SU-DHL-6 (cell line): Measurements from ENCODE around the gene HJV.

Experiments used
- H2AFZ ChIP-seq: fragments of 200-600 bp; sonication (generic); 2 replicates; pipeline ENCODE4 v1.6.1; 2014; ENCODE audit warnings: low read depth, mild to moderate bottlenecking, moderate library complexity, mixed read lengths, antibody characterized with exemption, low read length; ENCODE audit not compliant: severe bottlenecking
- H3F3A ChIP-seq: fragments of 200-600 bp; shearing (Covaris generic); 2 replicates; pipeline ENCODE4 v1.6.0; 2016; ENCODE audit warnings: antibody characterized with exemption, mild to moderate bottlenecking; ENCODE audit not compliant: insufficient read depth
- H3K27ac ChIP-seq: fragments of 200-600 bp; sonication (generic); 2 replicates; pipeline ENCODE4 v1.5.1; 2016; ENCODE audit warnings: low read depth, mild to moderate bottlenecking, low read length, moderate library complexity, mixed read lengths
- H3K27me3 ChIP-seq: fragments of 200-600 bp; sonication (generic), shearing (Covaris generic); 2 replicates; pipeline ENCODE4 v1.6.0; 2014; ENCODE audit warnings: mild to moderate bottlenecking, low read length
- H3K36me3 ChIP-seq: fragments of 200-600 bp; sonication (generic); 2 replicates; pipeline ENCODE4 v1.6.1; 2014; ENCODE audit warnings: mild to moderate bottlenecking, low read length, mixed read lengths
- H3K4me2 ChIP-seq: fragments of 300-600, 200-600 bp; shearing (Covaris generic), sonication (generic); 2 replicates; pipeline ENCODE4 v1.6.0; 2014; ENCODE audit warnings: low read length, low read depth, mild to moderate bottlenecking; ENCODE audit not compliant: poor library complexity, severe bottlenecking
- H3K4me3 ChIP-seq: fragments of 200-600 bp; sonication (generic); 2 replicates; pipeline ENCODE4 v1.5.1; 2014; ENCODE audit warnings: antibody characterized with exemption, low read length, mild to moderate bottlenecking, mixed read lengths; ENCODE audit not compliant: insufficient read depth, poor library complexity, severe bottlenecking
- H3K79me2 ChIP-seq: fragments of 200-600 bp; sonication (generic); 2 replicates; pipeline ENCODE4 v1.6.1; 2014; ENCODE audit warnings: mild to moderate bottlenecking, low read length, moderate library complexity; ENCODE audit not compliant: insufficient read depth
- H3K9ac ChIP-seq: fragments of 200-600 bp; sonication (generic); 2 replicates; pipeline ENCODE4 v1.7.0; 2014; ENCODE audit warnings: mild to moderate bottlenecking, low read length
- H3K9me2 ChIP-seq: fragments of 200-600 bp; sonication (generic); replicated peaks from 2 replicates; pipeline ENCODE4 v1.6.1; 2014; ENCODE audit warnings: low read length; ENCODE audit not compliant: insufficient read depth
- H3K9me3 ChIP-seq: fragments of 200-600 bp; sonication (generic); 2 replicates; pipeline ENCODE4 v1.6.1; 2014; ENCODE audit warnings: low read length, mixed read lengths; ENCODE audit not compliant: insufficient read depth
- H4K20me1 ChIP-seq: fragments of 200-600 bp; sonication (generic); 2 replicates; pipeline ENCODE4 v1.6.1; 2014; ENCODE audit warnings: low read depth, mild to moderate bottlenecking, antibody characterized with exemption, low read length, moderate library complexity, mixed read lengths
- CTCF ChIP-seq: fragments of 200-600 bp; sonication (generic); IDR thresholded peaks from one replicate; pipeline ENCODE4 v1.5.1; 2017; ENCODE audit warnings: antibody characterized with exemption, mild to moderate bottlenecking, low read length, moderate library complexity; ENCODE audit not compliant: insufficient read depth, poor library complexity, severe bottlenecking
- EZH2phosphoT487 ChIP-seq: fragments of 200-600 bp; sonication (generic), shearing (Covaris generic); conservative IDR thresholded peaks from 2 replicates; pipeline ENCODE4 v1.6.1; 2018; ENCODE audit warnings: mild to moderate bottlenecking, antibody characterized with exemption, low read length, moderate library complexity, mixed read lengths

The HJV gene

GRCh38 chr1:145992958-145993617 lies 28.4 kb downstream of the HJV start:
- H3K9ac ChIP-seq = no peak overlapping the region
- H3K27me3 ChIP-seq = no peaks in the 10 kb centered on the region
- H3K36me3 ChIP-seq = peaks cover 26% of the 10 kb centered on the region
- no peak overlapping the region for H2AFZ ChIP-seq
- peaks cover 5% of the 10 kb centered on the region; the same call in 1 of the 2 replicates for H4K20me1 ChIP-seq
- no peaks in the 10 kb centered on the region for H3K9me2 ChIP-seq
- no peak overlapping the region for H3K4me2 ChIP-seq
- no peak overlapping the region for H3K4me3 ChIP-seq
- peaks cover 14% of the 10 kb centered on the region for H3K79me2 ChIP-seq
- H3F3A ChIP-seq = peaks cover 57% of the 10 kb centered on the region
- H3K27ac ChIP-seq = no peak overlapping the region
- H3K9me3 ChIP-seq = no peaks in the 10 kb centered on the region
- TF ChIP-seq CTCF (no peak), EZH2phosphoT487 (no peak)

- H3K9ac ChIP-seq = no peak overlapping the region
- no peak overlapping the region for H2AFZ ChIP-seq
- peaks cover 51% of the 10 kb centered on the region for H3F3A ChIP-seq
- peaks cover 14% of the 10 kb centered on the region for H3K79me2 ChIP-seq
- peaks cover 26% of the 10 kb centered on the region for H3K36me3 ChIP-seq
- no peak overlapping the region for H3K4me3 ChIP-seq
- no peak overlapping the region for H3K27ac ChIP-seq
- H3K9me2 ChIP-seq = no peaks in the 10 kb centered on the region
- no peaks in the 10 kb centered on the region for H3K27me3 ChIP-seq
- peaks cover 5% of the 10 kb centered on the region; the same call in 1 of the 2 replicates for H4K20me1 ChIP-seq
- no peak for TF ChIP-seq CTCF
- no peak for TF ChIP-seq EZH2phosphoT487
- H3K9me3 ChIP-seq = no peaks in the 10 kb centered on the region
- H3K4me2 ChIP-seq = no peak overlapping the region
Observed at GRCh38 chr1:145992502-145992936, 29.0 kb downstream of the HJV start.

- Histone ChIP-seq H3F3A (peaks cover 49% of the 10 kb centered on the region), H3K4me3 (no peak overlapping the region), H2AFZ (no peak overlapping the region), H3K27me3 (no peaks in the 10 kb centered on the region), H3K9ac (no peak overlapping the region), H3K36me3 (peaks cover 26% of the 10 kb centered on the region), H3K27ac (no peak overlapping the region), H3K9me3 (no peaks in the 10 kb centered on the region), H3K9me2 (no peaks in the 10 kb centered on the region), H4K20me1 (peaks cover 5% of the 10 kb centered on the region; the same call in 1 of the 2 replicates), H3K4me2 (no peak overlapping the region), H3K79me2 (peaks cover 14% of the 10 kb centered on the region)
- TF ChIP-seq EZH2phosphoT487 (no peak), CTCF (no peak)
Observed at GRCh38 chr1:145991735-145992412, 29.7 kb downstream of the HJV start.
